HUES64 (cell line): ENCODE results near the gene CPLANE2.
"Not testable (repeated sequence)": the region's sequence is repeated elsewhere in the genome, so short reads cannot be mapped to it uniquely, and the experiment has no call there.

Experiments used
- H3K27ac ChIP-seq: 2 replicates; pipeline ENCODE4 v1.7.0; 2013; ENCODE audit warnings: low read depth, low read length, inconsistent platforms
- H3K27me3 ChIP-seq: 2 replicates; pipeline ENCODE4 v1.6.1; 2013; ENCODE audit warnings: mild to moderate bottlenecking, low read length; ENCODE audit not compliant: insufficient read depth
- H3K36me3 ChIP-seq: 2 replicates; pipeline ENCODE4 v1.6.1; 2013; ENCODE audit warnings: mild to moderate bottlenecking, low read length; ENCODE audit not compliant: insufficient read depth
- H3K4me1 ChIP-seq: 2 replicates; pipeline ENCODE4 v1.6.1; 2013; ENCODE audit warnings: mild to moderate bottlenecking, low read length, moderate library complexity; ENCODE audit not compliant: insufficient read depth
- H3K4me3 ChIP-seq: 2 replicates; pipeline ENCODE4 v1.5.1; 2013; ENCODE audit warnings: mild to moderate bottlenecking, low read length, moderate library complexity
- H3K9ac ChIP-seq: 2 replicates; pipeline ENCODE4 v1.6.1; 2013; ENCODE audit warnings: mild to moderate bottlenecking, low read depth, low read length
- H3K9me3 ChIP-seq: 2 replicates; pipeline ENCODE4 v1.6.1; 2013; ENCODE audit warnings: low read depth, low read length; ENCODE audit not compliant: insufficient read depth
- WGBS: fragments of 150-250, 120-280 bp; methylation state at CpG from one replicate; pipeline ENCODE4 v1.1.7; 2013; ENCODE audit warnings: missing lambda C conversion rate; 5-methylcytosine and 5-hydroxymethylcytosine counted together

CPLANE2 gene

DNA sequence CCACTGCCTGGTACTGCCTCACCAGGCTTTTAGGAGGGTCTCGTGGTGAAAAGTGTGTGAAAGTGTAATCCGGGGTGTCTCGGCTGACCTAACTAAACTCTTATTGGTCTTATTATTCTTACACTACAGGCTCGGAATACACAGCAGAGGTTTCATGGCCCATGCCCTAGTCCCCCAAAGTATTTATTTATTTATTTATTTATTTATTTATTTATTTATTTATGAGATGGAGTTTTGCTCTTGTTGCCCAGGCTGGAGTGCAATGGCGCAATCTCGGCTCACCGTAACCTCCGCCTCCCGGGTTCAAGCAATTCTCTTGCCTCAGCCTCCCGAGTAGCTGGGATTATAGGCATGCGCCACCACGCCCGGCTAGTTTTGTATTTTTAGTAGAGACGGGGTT is 21.7 kb downstream of the CPLANE2 start:
- not testable (repeated sequence) for H3K27ac ChIP-seq, H3K9ac ChIP-seq, H3K36me3 ChIP-seq, H3K4me3 ChIP-seq, H3K9me3 ChIP-seq
- WGBS: 98% methylated on average over 12 of the region's 14 CpGs
- H3K4me1 ChIP-seq: peaks cover 32% of the 10 kb centered on the region
- peaks cover 14% of the 10 kb centered on the region for H3K27me3 ChIP-seq

DNA sequence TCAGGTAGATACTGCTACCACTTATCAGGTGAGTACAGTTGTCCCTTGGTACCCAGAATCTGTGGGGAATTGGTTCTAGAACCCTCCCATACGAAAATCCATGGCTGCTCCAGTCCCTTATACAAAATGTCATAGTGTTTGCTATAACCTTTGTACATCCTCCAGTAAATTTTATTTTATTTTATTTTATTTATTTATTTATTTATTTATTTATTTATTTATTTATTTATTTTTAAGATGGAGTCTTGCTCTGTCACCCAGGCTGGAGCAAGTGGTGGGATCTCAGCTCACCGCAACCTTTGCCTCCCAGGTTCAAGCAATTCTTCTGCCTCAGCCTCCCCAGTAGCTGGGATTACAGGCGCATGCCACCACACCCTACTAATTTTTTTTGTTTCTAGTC is 23.4 kb downstream of the CPLANE2 start:
- 91% methylated on average over 3 of the region's 3 CpGs for WGBS
- H3K4me1 ChIP-seq: peaks cover 32% of the 10 kb centered on the region
- not testable (repeated sequence) for H3K4me3 ChIP-seq, H3K9me3 ChIP-seq, H3K36me3 ChIP-seq, H3K9ac ChIP-seq, H3K27ac ChIP-seq
- H3K27me3 ChIP-seq: peaks cover 14% of the 10 kb centered on the region

DNA sequence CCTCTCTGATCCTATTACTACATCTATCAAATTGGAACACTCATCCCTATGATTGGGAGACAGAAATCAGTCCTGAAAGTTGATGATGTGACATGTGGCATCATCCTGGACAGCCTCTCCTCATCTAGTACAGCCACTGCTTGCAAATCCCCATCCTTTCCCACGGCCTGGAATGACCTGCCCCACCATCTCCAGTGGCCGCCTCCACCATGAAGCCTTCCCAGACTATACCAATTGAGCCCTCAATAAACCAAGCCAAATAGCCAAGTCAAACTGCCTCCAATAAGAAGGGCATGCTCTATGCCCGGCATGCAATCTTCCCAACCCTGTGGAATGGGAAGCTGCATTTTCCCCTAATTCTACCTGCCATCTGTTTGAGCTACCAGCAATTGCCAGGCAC is 24.0 kb downstream of the CPLANE2 start:
- Histone ChIP-seq H3K27ac (peak overlapping the region; percentile 29; the same call in 1 of the 2 replicates), H3K4me1 (peaks cover 32% of the 10 kb centered on the region), H3K9me3 (no peaks in the 10 kb centered on the region), H3K9ac (peak overlapping the region; percentile 87), H3K36me3 (no peaks in the 10 kb centered on the region), H3K27me3 (peaks cover 11% of the 10 kb centered on the region), H3K4me3 (peak overlapping the region; percentile 64)
- WGBS: 82% methylated on average over 3 of the region's 3 CpGs

DNA sequence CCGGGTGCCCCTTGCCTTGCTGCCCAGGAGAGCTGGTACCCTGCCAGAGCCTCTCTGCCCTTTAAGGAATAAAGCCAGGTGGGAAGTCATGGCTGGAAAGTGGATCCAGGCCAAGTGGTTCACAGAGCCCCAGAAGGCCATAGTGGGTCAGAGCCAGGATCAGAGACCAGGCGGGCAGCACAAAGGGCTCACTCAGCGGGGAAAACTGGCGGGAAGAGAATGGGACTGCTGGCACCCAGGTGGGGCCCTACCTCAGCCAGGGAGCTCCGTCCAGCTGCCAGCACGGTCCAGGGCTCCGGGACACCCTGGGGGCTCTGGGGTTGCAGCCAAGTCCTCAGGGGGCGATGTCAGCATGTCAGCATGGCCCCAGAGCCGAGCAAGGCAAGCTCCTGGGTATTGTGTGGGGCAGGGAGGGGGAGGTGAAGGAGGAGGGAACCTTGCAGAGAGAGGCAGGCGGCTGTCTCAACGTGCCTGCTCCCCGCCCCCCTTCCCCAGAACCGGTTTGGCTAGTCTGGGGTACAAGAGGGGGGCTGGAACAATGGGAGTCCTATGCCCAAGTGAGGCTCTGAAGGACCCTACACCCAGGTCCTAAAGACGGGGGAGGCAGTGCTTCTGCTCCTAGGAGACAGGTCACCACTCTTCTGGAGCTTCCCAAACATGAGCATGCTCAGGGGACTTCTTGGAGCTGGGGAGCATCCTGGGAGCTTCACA is 24.6 kb downstream of the CPLANE2 start, which contains the start of gene ARHGEF19:
Gene ARHGEF19 (minus strand): TSS at position 402 of the 711 bp plus-strand sequence. CDS start 3,598 bp downstream, outside the sequence.
- peaks cover 32% of the 10 kb centered on the region for H3K4me1 ChIP-seq
- peaks cover 11% of the 10 kb centered on the region for H3K27me3 ChIP-seq
- no peaks in the 10 kb centered on the region for H3K36me3 ChIP-seq
- H3K9me3 ChIP-seq: no peaks in the 10 kb centered on the region
- H3K27ac ChIP-seq: peak within 1 kb of the TSS; percentile 57
- H3K9ac ChIP-seq: peak within 1 kb of the TSS; percentile 87
- 41% methylated on average over 13 of the region's 14 CpGs for whole genome bisulfite sequencing
- H3K4me3 ChIP-seq: peak within 1 kb of the TSS; percentile 64

DNA sequence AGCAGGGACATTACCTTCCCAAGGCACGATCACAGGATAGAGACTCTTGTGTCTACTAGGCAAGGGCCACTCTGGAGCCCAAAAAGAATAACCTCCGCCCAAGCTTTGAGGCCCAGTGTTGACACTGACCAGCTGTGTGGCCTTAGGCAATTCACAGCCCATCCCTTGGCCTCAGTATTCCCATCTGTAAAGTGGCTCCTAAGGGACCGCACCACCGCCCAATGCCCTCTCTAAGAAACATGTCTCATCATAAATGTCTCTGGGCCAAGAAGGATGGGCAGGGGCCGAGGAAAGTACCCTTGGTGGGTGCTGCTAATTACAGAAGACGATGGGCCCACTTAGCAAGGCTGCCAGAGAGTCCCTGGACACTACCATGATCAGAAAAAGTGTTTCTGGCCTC is 25.2 kb downstream of the CPLANE2 start:
- H3K9ac ChIP-seq: peak overlapping the region; percentile 87
- H3K4me3 ChIP-seq: peak overlapping the region; percentile 64
- peaks cover 29% of the 10 kb centered on the region for H3K4me1 ChIP-seq
- H3K9me3 ChIP-seq: no peaks in the 10 kb centered on the region
- 95% methylated on average over 6 of the region's 6 CpGs for WGBS
- H3K27me3 ChIP-seq: peaks cover 6% of the 10 kb centered on the region
- H3K27ac ChIP-seq: peak overlapping the region; percentile 57
- H3K36me3 ChIP-seq: no peaks in the 10 kb centered on the region

DNA sequence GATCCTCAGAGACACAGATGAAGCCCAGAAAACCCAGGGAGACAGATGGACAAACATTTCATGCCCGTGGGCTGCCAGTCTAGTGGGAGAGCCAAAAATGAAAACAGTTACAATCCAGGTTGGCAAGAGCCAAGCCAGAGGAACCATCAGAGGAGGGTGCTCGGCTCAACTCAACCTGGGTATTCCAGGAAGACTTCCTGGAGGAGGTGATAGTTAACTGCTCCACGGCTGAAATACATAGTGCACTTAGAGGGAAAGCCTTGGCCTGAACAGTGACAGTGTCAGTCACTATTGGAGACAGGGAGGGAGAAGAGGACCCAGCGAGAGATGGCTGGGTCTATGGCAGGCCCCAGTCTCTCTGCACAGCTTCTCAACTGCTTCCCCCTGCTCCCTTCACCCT is 26.4 kb downstream of the CPLANE2 start:
- 88% methylated on average over 4 of the region's 4 CpGs for WGBS
- Histone ChIP-seq H3K36me3 (no peaks in the 10 kb centered on the region), H3K4me1 (peaks cover 20% of the 10 kb centered on the region), H3K4me3 (no peak overlapping the region), H3K9me3 (no peaks in the 10 kb centered on the region), H3K27me3 (no peaks in the 10 kb centered on the region), H3K27ac (no peak overlapping the region), H3K9ac (no peak overlapping the region)

DNA sequence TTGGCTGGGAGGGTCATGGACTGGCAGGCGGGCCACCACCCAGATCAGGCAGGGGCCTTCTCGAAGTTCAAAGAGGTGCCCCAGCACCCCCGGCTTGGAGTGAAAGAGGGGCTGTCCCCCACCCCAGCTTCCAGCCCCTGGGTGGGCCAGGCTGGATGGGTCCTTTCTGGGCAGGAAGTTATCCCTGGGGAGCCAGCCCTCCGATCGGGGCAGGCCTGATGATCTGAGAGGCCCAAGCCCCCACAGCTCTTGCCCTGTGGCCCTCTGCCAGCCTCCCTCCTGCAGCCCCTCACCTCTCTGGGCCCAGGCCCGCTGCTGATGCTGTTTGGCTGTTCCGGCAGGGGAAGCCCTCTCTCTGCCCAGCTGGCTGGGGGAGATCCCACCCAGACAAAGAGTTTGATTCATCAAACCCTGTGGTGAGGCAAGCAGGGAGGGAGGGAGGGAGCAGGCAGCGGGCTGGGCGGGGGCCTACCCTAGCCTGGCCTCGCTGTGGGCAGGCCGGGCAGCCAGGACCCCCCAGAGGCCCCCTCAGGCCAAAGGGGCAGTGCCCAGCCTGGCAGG is 27.1 kb downstream of the CPLANE2 start:
- Histone ChIP-seq H3K27ac (no peak overlapping the region), H3K27me3 (no peaks in the 10 kb centered on the region), H3K4me3 (no peak overlapping the region), H3K9me3 (no peaks in the 10 kb centered on the region), H3K36me3 (no peaks in the 10 kb centered on the region), H3K4me1 (peaks cover 20% of the 10 kb centered on the region), H3K9ac (no peak overlapping the region)
- WGBS: 84% methylated on average over 11 of the region's 11 CpGs

DNA sequence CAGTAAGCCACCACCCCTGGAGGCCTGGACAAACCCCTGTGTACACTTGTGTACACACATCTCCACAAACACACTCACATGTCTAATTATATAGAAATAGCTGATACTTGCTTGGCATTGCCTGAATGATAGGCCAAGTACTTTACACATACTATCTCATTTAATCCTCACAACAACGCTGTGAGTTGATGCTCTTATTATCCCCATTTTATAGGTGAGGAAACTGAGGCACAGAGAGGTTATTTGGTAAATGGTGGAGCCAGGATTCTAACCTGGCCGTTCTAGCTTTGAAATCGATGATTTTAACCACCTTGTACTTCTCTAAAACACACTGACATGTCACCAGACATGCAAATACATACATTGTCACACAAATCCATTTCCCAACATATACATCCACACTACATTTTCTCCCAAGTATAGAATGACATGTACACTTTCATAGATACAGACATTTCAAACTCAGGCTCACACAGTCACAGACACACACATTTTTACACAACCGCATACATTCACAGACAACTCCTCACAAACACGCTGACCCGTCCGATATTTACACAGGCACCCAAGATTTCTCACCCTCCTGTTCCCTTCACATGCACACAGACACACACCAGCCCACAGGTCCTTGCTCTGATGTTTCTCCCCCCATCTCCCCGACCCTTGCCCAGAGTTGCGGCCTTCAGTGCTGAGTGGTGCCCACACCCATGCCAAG is 27.7 kb downstream of the CPLANE2 start:
- no peak overlapping the region for H3K4me3 ChIP-seq
- H3K27ac ChIP-seq: no peak overlapping the region
- peaks cover 20% of the 10 kb centered on the region for H3K4me1 ChIP-seq
- H3K9ac ChIP-seq: no peak overlapping the region
- WGBS: 92% methylated on average over 8 of the region's 9 CpGs
- no peaks in the 10 kb centered on the region for H3K9me3 ChIP-seq
- peaks cover 6% of the 10 kb centered on the region for H3K36me3 ChIP-seq
- no peaks in the 10 kb centered on the region for H3K27me3 ChIP-seq

DNA sequence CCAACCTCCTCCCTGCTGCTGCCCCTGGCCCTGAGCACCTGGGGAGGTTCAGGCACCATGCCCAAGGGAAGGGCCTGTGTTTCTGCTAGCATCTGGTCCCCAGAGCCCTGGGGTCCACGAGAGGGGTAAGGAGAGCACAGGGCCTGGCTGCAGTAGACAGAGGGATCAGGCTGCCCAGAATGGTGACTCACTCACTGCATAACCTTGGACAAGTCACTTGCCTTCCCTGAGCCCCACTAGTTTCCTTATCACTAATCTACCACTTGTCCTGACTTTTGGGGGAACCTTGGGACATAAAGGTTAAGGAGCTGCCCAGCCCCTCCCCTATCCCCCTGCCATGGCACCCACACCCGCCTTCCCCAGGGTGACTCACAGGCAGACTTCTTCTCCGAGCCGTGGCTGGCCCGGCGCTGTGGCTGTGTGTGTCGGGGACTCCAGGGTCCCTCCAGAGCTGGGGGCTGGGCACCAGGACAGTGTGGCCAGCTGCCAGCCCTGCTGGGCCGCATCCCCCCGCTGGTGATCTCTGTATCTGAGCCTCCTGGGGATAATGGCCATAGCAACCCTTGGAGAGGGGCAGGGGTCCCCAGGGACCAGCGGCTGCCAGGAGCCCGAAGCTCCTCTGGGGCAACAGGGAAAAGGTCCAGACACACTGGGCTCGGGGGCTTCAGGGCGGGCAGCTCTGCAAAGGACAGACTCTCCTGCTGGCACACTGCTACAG is 28.6 kb downstream of the CPLANE2 start:
- Histone ChIP-seq H3K4me1 (peaks cover 20% of the 10 kb centered on the region), H3K9me3 (no peaks in the 10 kb centered on the region), H3K9ac (no peak overlapping the region), H3K27ac (no peak overlapping the region), H3K27me3 (no peaks in the 10 kb centered on the region), H3K4me3 (no peak overlapping the region), H3K36me3 (peaks cover 14% of the 10 kb centered on the region)
- WGBS: 89% methylated on average over 13 of the region's 13 CpGs

DNA sequence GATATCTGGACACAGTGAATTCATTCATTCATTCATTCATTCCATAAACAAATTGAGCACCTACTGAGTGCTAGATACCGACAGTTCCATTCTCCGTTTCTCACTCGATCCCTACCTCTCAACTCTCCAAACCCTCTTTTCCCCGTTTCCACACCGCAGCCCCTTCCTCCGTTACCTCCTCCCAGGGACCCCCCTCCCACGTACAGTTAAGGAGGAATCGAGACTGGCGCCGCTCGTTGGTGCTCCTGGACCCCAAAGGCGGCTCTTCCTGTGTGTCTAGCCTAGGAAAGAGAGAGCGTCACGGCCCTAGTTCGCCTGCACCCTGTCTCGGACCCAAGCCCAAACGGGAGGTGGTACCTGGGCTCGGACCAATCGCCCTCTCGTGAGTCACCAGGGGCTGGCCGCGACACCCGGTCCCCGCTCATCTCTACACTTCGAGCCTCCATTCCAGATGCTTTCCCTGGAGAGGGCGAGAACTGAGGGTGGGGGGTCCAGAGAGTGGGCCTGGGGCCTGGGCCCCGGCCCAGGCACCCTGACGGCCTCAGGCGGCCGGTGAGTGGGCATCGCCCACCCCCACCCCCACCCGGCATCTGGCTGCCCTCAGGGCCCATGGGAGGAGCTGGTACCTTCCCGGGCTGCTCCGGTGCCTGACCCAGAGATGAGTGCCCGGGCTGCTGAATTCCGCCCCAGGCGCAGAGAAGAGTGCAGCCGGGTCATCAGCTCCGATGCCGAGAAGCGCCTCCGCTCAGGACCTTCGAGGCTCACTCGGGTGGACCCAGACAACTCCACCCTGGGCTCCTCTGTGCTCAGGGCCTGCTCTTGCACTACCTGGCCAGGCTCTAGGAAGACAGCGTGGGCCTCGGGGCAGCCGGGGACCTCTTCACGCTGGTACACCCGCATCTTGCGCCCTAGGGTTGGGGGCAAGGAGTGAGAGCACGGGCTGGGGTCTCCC is 29.4 kb downstream of the CPLANE2 start:
- peak overlapping the region; percentile 91 for H3K27ac ChIP-seq
- H3K36me3 ChIP-seq: peaks cover 23% of the 10 kb centered on the region
- H3K9ac ChIP-seq: peak overlapping the region; percentile 69
- H3K4me1 ChIP-seq: peaks cover 12% of the 10 kb centered on the region
- H3K27me3 ChIP-seq: no peaks in the 10 kb centered on the region
- peak overlapping the region; percentile 69 for H3K4me3 ChIP-seq
- 36% methylated on average over 50 of the region's 51 CpGs for WGBS
- H3K9me3 ChIP-seq: no peaks in the 10 kb centered on the region
